Activated CD8-positive, alpha-beta memory T cell treated with anti-CD3 and anti-CD28 coated beads, Interleukin-2, amount 50 U/mL, for 1 hour (primary cell): ENCODE measurements around the gene TMEM242.

Experiments
- DNase-seq: peaks from one replicate; pipeline ENCODE4 v3.0.0-alpha.2; 2020; ENCODE audit errors: extremely low read depth

Gene TMEM242

DNA sequence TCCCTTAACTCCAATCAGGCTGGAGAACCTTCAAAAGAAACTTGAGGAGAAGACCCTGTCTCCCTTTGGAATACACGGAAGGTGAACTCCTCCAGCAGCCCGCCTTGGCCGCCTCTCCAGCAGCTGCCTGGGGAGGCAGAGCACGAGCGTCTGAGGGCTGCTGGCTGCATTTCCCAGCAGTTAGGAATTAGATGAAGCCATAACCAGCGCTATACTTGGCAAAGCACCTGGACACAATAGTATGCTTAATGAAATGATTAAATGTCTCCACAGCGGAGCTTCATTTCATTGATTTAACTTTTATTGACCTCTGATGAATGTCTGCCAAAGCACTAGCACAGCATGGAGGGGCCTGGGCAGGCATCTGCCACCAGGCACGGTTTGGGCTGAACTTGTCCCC lies 73.5 kb downstream of the TMEM242 start:
- DNase-seq: no peak

DNA sequence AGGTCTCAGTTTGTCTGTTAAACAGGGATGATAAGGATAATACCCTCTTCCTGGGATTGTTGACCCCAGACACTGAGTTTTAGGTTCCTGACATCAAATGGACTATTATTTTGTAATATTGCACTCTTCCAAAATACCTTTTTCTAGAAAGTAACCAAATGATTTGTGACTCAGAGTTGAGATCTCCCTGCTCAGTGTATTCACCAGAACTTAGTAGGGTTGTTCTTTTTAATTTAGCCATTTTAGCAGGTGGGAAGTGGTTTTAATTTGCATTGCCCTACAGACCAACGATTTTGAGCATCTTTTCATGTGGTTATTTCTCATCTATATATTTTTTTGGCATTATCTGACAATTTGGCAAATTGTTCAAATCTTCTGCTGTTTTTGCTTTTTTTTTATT lies 75.1 kb downstream of the TMEM242 start:
- no peak for DNase-seq

DNA sequence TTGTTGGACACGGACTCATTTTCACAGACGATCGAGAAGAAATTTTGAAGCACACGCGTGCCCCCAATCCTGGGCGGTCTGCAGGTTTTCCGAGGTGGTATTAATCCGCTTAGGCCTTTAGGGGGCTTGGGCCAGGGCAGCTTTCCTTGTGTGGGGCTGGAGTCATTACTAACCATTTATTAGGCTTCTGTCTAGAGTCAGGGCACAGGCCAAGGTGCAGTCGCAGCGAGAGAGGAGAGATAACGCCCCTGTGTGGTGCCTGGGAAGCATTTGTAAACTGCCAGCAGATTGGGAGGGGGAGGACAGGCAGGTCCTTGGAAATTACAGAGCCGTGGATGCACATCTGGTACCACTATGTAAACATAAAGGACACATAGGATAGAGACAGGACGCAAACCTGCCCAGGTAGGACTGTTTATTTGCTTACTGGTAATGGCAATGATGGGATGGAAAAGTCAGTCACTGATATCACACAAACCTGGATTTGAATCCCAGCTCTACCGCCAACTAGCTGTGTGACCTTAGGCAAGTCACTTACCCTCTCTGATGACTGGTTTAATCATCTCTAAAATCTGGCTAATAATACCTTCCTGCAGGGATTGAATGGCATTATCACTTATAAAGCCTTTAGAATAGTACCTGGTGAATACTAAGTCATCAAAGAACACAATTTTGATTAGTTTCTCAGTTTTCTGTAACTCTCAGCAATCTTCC lies 76.4 kb downstream of the TMEM242 start:
- DNase-seq: no peak

DNA sequence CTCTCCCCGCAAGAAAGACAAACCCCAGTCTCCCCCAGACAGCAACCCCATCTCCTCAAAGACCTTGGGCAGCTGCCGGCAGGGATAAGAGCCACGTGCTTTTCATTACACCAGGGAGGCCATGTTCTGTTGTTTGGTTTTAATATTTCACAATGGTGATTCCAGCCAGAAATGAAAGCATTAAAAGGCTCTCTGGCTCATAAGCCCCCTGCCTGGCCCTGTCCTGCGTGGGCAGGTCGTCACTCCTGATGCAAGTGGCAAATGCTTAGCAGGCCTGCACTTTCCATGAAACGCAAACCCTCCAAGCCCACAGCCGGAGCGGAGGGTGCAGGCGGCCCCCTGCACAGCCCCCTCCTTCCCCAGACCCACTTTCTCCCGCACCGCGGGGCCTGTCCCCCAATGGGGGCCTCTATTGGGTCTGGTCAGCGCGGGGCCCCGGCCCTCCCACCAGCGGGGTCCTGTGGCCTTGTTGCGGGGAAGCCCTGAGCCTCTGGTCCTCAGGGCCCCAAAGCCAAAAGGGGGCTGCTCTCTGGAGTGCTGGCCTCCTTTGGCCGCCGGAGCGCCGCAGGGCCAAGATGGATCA lies 77.2 kb downstream of the TMEM242 start:
- no peak for DNase-seq

DNA sequence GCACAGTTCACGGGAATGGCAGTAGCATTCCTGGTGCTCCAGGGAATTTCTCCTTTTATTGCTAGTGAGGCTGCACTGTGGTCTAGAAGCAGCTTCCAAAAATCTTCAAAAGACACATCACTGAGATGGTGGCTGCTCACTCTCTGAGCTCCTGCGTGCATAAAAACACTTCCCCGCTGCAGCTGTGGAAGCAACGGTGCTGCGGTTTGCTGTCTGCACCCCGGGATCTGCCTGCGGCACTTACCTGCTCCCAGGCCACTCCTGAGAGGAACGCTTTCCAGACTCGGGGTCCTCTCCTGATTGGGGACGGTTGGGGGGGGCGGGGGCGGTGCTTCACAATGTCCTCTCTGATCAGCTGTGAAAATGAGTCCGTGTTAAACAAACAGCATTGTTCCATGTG lies 77.9 kb downstream of the TMEM242 start:
- DNase-seq: no peak

DNA sequence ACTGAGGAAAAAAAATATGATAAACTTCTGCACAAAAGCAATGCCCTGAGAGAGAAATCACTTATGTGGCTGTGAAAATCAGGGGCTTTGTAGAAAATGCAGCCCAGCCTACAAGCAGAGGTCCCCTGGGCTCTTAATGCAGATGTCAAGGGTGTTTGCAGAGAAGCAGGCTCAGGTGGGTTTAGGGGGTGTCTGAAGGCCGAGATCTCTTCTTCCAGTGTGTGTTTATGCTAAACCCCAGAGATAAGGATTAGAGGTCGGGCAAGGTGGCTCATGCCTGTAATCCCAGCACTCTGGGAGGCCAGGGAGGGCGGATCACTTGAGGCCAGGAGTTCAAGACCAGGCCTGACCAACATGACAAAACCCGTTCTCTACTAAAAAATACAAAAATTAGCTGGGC lies 78.5 kb downstream of the TMEM242 start:
- DNase-seq: no peak

DNA sequence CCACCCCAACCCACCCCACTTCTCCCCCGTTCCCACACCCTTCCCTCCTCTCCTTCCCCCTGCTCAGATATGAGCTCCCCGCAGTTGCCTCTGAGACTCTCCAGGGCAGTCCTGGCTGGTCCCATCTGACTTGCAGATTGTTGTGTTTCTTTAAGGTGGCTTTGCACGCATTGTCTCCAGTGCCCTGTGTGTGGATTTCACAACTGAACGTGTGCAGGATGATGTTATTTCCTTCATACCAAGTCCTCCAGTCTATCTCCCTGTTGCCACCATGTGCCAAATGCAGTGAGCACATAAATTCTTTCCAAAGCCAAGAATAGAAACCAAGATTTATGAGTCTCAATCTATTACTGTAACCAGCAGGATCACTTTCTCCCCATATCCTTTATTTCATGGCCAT lies 79.1 kb downstream of the TMEM242 start:
- DNase-seq: no peak

DNA sequence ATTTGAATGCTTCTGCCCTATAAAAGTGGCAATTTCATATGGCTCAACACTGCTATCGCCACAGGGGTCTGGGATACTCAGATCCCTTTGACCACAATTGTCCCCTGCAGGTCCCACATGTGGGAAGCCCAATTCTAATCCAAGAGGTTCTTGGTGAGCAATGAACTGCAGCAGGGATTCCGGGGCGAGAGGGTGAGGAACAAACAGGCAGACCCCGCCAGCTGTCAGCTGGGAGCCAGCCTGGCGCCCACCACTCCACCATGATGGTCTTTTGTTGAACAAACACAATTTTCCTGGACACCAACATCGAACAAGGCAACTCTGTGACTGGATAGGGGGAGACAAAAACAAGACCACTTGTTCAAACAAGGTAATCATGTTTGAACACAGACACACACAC lies 80.5 kb downstream of the TMEM242 start:
- DNase-seq: no peak

DNA sequence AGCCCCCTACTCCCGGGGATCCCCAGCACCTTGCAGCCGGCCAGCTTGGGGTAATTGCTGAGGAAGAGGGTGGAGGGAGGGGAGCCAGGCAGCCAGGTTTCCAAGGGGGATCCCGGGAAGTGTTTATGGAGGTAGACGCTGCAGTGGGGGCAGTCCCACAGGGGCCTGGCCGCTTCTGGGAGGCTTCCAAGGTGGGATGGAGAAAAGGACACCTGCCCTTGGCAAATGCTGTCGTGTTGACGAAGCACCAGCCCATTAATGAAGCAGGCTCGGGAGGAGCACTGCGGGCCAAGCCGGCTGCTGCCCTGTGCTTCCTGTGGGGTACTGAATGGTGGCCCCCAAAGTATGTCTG lies 82.4 kb downstream of the TMEM242 start:
- DNase-seq: no peak

DNA sequence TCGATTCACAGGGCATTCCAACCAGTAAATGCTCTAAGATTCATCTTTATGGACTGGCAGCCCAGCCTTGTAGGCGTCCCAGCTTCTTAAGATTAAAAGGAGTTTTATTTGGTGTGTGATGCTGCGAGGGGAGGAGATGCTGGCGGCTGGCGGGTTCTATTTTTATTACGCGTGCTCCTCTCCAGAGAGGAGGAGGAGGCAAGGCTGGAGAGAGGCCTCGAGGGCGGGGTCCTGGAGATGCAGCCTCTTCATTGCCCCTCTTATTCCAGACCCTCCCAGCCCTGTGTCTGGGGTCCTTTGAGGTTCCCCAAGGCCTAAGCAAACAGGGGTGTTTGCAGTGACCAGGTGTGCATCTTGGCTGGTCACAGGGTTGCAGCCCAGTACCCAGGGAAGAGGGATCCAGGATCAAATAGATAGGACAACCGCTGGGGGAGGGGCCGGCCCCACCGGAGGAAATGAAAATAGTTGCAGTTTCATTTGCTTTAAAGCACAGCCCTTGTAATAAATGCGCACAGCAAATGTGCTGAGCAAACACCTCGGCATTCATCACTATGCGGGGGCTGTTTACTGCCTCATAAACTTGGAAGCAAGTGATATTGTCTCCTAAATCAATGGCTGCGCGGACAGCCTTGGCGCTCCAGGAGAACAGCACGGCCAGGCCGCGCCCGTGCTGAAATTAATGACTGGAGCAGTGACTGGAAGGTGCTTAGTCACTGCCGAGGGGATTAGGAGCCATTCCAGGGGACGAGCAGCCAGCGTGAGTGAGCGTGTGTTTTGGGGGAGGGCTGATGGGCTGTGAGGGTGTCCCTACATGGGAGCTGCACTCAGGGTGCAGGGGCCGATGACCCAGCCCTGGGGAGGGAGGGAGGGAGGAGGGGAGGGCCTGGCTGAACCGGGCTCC lies 83.0 kb downstream of the TMEM242 start:
- no peak for DNase-seq

DNA sequence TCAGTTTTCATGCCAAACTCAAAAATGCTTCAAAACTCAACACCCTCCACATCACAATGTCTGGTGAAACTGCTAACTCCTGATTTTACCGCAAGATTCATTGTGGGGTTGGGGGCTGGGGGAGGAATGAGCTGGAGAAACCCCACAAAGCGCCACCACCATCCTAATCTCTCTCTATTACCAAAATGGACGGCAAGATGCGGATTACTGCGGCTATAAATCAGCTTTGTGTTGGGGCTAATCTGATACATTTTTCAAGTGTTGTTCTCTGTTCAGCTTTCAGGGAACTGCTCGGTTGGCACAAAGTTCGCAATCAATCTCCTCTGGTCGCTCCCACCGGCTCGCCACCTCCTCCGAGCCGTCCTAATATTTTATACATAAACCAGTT lies 83.7 kb downstream of the TMEM242 start:
- DNase-seq: no peak
